ENCODE measurements around the gene CACNA1B.

DNA sequence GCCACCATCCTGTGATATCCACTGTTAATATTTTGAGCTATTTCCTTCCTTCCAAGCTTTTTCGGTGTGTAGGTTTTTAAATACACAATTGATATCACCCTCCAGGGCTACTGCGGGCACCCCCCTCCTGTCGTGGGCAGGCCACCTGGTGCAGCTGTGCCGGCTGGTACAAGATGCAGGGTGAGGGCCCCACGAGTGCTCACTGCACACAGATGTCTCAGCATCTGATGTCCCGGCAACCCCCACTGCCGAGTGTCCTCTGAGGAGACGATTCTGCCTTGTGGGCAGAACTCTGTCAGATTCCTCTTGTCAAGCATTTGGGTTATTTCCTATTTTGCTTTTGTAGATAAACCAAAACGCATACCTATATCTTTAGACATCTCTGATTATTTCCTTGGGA lies 25.1 kb downstream of the CACNA1B start:
- TF ChIP-seq XRCC5 (IDR thresholded peaks at IDR 0.05; ENCODE audit: low read depth, low read length), result no peak
- no peak for TF ChIP-seq NFIC (IDR thresholded peaks at IDR 0.05)
